IMR-90 (cell line): Measurements from ENCODE around the gene HSP90AB1. TPM values are rescaled to one million over a fixed set of nuclear protein-coding genes. Genes with fewer than 3 reads are reported as not detected.

Source experiments
- ATAC-seq: fragments of 200-7000 bp; cut with Tn5 transposase; 2 replicates; pipeline ENCODE4 v1.9.1; 2020; ENCODE audit warnings: low read depth, mild to moderate bottlenecking, moderate library complexity
- BruUV-seq: library from RNA; stranded (reverse); fragments of 400-500 nt; replicated peaks from 2 replicates; lab custom pipeline; 2021; lab: Mats Ljungman, UMichigan
- CTCF ChIA-PET: fragments of 300-600 bp; formaldehyde crosslinking; extraction: SDS; loops from one replicate; lab custom pipeline; 2021; ENCODE audit warnings: antibody characterized with exemption; lab: Yijun Ruan, JAX
- POLR2A ChIA-PET: fragments of 300-600 bp; sonication (Branson Sonifier 250); formaldehyde crosslinking; loops from one replicate; lab custom pipeline; 2022; ENCODE audit warnings: antibody characterized with exemption; ENCODE audit not compliant: unreplicated experiment; lab: Charles Lee
- DNase-seq: peaks from one replicate; pipeline ENCODE4 v3.0.0; 2013
- H2AFZ ChIP-seq: replicated peaks from 2 replicates; pipeline ENCODE3; 2013; ENCODE audit warnings: low read length, mild to moderate bottlenecking; ENCODE audit not compliant: poor library complexity
- H2AK5ac ChIP-seq: 2 replicates; pipeline ENCODE4 v1.6.1; 2013; ENCODE audit warnings: low read depth, low read length, inconsistent platforms
- H2AK9ac ChIP-seq: replicated peaks from 2 replicates; pipeline ENCODE3; 2013; ENCODE audit warnings: mild to moderate bottlenecking, low read depth, low read length, moderate library complexity; ENCODE audit not compliant: poor library complexity
- H2BK120ac ChIP-seq: 2 replicates; pipeline ENCODE4 v1.6.1; 2013; ENCODE audit warnings: low read depth, low read length, inconsistent platforms
- H2BK15ac ChIP-seq: 3 replicates; pipeline ENCODE4 v1.6.1; 2013; ENCODE audit warnings: low read depth, low read length, inconsistent platforms
- H2BK20ac ChIP-seq: 2 replicates; pipeline ENCODE4 v1.6.1; 2013; ENCODE audit warnings: low read depth, mild to moderate bottlenecking, inconsistent platforms, low read length, moderate library complexity
- H2BK5ac ChIP-seq: 2 replicates; pipeline ENCODE4 v1.6.1; 2013; ENCODE audit warnings: mild to moderate bottlenecking, low read depth, low read length, inconsistent platforms; ENCODE audit not compliant: poor library complexity, severe bottlenecking
- H3K14ac ChIP-seq: replicated peaks from 2 replicates; pipeline ENCODE4 v1.6.1; 2013; ENCODE audit warnings: low read depth, low read length, inconsistent platforms
- H3K18ac ChIP-seq: 2 replicates; pipeline ENCODE4 v1.6.1; 2013; ENCODE audit warnings: low read depth, low read length, control low read depth
- H3K23ac ChIP-seq: 2 replicates; pipeline ENCODE4 v1.6.1; 2013; ENCODE audit warnings: low read depth, low read length, inconsistent platforms
- H3K27ac ChIP-seq: 2 replicates; pipeline ENCODE4 v1.5.1; 2013; ENCODE audit warnings: mild to moderate bottlenecking, control low read depth, low read length; ENCODE audit not compliant: insufficient read depth
- H3K27me3 ChIP-seq: 2 replicates; pipeline ENCODE4 v1.6.1; 2013; ENCODE audit warnings: low read length; ENCODE audit not compliant: control insufficient read depth, insufficient read depth
- H3K36me3 ChIP-seq: 2 replicates; pipeline ENCODE4 v1.6.1; 2013; ENCODE audit warnings: low read length, mixed read lengths; ENCODE audit not compliant: control insufficient read depth, insufficient read depth
- H3K4ac ChIP-seq: 2 replicates; pipeline ENCODE4 v1.6.1; 2013; ENCODE audit warnings: low read depth, low read length, inconsistent platforms
- H3K4me1 ChIP-seq: 2 replicates; pipeline ENCODE4 v1.6.1; 2013; ENCODE audit warnings: low read length, mixed read lengths; ENCODE audit not compliant: control insufficient read depth, insufficient read depth
- H3K4me2 ChIP-seq: 2 replicates; pipeline ENCODE4 v1.6.1; 2013; ENCODE audit warnings: low read depth, mild to moderate bottlenecking, control low read depth, low read length, moderate library complexity
- H3K4me3 ChIP-seq: 2 replicates; pipeline ENCODE4 v1.5.1; 2013; ENCODE audit warnings: low read depth, mild to moderate bottlenecking, control low read depth, low read length, moderate library complexity; ENCODE audit not compliant: insufficient read depth
- H3K56ac ChIP-seq: 2 replicates; pipeline ENCODE4 v1.6.1; 2013; ENCODE audit warnings: low read length, inconsistent platforms; ENCODE audit not compliant: insufficient read depth; ENCODE audit errors: extremely low read depth
- H3K79me1 ChIP-seq, 2 experiments: 2 replicates each; pipeline ENCODE4 v1.6.1; 2013; ENCODE audit warnings: low read length in 2 of 2, inconsistent platforms in 1 of 2, low read depth in 1 of 2
- H3K9ac ChIP-seq: 2 replicates; pipeline ENCODE4 v1.6.1; 2013; ENCODE audit warnings: low read depth, low read length, control low read depth
- H3K9me1 ChIP-seq: 2 replicates; pipeline ENCODE4 v1.6.1; 2013; ENCODE audit warnings: low read length, inconsistent platforms; ENCODE audit not compliant: insufficient read depth
- H3K9me3 ChIP-seq: 2 replicates; pipeline ENCODE4 v1.6.1; 2013; ENCODE audit warnings: low read length; ENCODE audit not compliant: control insufficient read depth, insufficient read depth
- H4K20me1 ChIP-seq: 2 replicates; pipeline ENCODE4 v1.6.1; 2013; ENCODE audit warnings: low read length, inconsistent platforms; ENCODE audit not compliant: insufficient read depth
- H4K5ac ChIP-seq: 2 replicates; pipeline ENCODE4 v1.6.1; 2013; ENCODE audit warnings: mild to moderate bottlenecking, low read depth, low read length, control low read depth
- H4K8ac ChIP-seq, 2 experiments: 2 replicates each; pipeline ENCODE4 v1.6.1; 2013; ENCODE audit warnings: low read depth in 2 of 2, low read length in 2 of 2, control low read depth in 1 of 2, inconsistent platforms in 1 of 2
- H4K91ac ChIP-seq: 2 replicates; pipeline ENCODE4 v1.6.1; 2013; ENCODE audit warnings: low read depth, low read length, inconsistent platforms; ENCODE audit not compliant: insufficient read depth
- CHD1 ChIP-seq: IDR thresholded peaks from 2 replicates; pipeline ENCODE4 v1.6.1; 2012; ENCODE audit warnings: low read depth, low read length, improper control_type of control experiment
- SMC3 ChIP-seq: fragments of 150-350 bp; IDR thresholded peaks from 2 replicates; pipeline ENCODE4 v1.6.1; 2016; ENCODE audit warnings: low read depth, mild to moderate bottlenecking, antibody characterized with exemption, low read length, moderate library complexity
- WGBS, 2 experiments: methylation state at CpG; one replicate each; pipeline versions ENCODE4 v1.1.5 to v1.1.7; 2013; ENCODE audit warnings: missing lambda C conversion rate in 2 of 2; ENCODE audit not compliant: insufficient read length in 1 of 2; ENCODE audit errors: extremely low coverage in 2 of 2; 5-methylcytosine and 5-hydroxymethylcytosine counted together
- dilution Hi-C: fragments of 300-500 bp; cut with HindIII; formaldehyde crosslinking; loops from one replicate; pipeline ENCODE4 v1.14.3; 2018; ENCODE audit warnings: low sequenced_read_pairs; ENCODE audit not compliant: unreplicated experiment
- in situ Hi-C: fragments of 300-500 bp; cut with MboI; formaldehyde crosslinking; loops from 3 replicates; pipeline ENCODE4 v1.14.3; 2019; ENCODE audit warnings: low sequenced_read_pairs, inconsistent platforms, mixed read lengths
- intact Hi-C: fragments of 100-400 bp; cut with micrococcal nuclease; formaldehyde crosslinking; loops from 2 replicates; pipeline ENCODE4 v1.10.0; 2022
- polyA plus RNA-seq, 3 experiments: library from polyadenylated mRNA; depleted of rRNA; stranded (reverse); fragments of >200 nt; gene quantifications; 2 replicates each; pipeline ENCODE4 v1.2.3, GENCODE V29; 2012; ENCODE audit warnings: low replicate concordance in 1 of 3
- total RNA-seq: library from RNA; depleted of rRNA; stranded (reverse); fragments of >200 nt; gene quantifications from 2 replicates; pipeline ENCODE4 v1.2.3, GENCODE V29; 2012

HSP90AB1 gene
- total and polyA plus RNA-seq, 2 of the 4 experiments (the other 2 are of a cell fraction) = 887 to 1,307 TPM

DNA sequence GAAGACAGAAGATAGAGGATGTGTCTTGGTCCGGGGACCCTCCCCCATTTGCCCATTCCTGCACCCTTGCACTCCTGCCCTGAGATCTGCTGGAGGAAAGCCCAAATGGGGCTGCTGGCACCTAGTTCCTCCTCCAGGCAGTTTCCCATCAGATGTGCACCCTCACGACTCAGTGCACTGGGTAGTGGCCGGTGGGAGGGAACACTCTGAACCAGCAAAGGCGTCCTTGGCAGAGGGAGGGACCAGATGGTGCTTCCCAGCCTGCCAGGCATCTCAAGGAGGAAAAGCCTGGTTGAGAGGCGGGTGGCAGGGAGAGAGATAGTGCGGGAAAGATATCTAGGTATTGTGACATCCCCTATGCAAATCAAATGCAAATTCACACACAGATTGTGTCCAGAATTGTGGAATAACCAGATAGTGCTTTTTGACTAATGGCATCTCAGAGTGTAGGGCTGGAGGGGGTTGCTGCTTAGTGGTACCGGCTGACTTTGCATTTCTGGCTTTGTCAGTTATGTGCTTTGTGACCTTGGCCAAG, 42.9 kb downstream of the HSP90AB1 start:
- Histone ChIP-seq H2AK5ac (no peak overlapping the region), H3K27ac (no peak overlapping the region), H4K91ac (no peak overlapping the region), H3K4me1 (no peaks in the 10 kb centered on the region), H2AFZ (no peak overlapping the region), H3K14ac (no peak overlapping the region), H3K27me3 (peaks cover 50% of the 10 kb centered on the region), H3K4ac (no peak overlapping the region), H3K36me3 (no peaks in the 10 kb centered on the region), H4K20me1 (no peaks in the 10 kb centered on the region), H2BK120ac (no peak overlapping the region), H2BK20ac (no peak overlapping the region), H3K9me1 (no peaks in the 10 kb centered on the region; the same call in 1 of the 2 replicates), H3K9ac (no peak overlapping the region), H3K23ac (no peak overlapping the region), H4K5ac (no peak overlapping the region), H3K18ac (no peak overlapping the region), H4K8ac (no peak overlapping the region), H3K79me1 (no peaks in the 10 kb centered on the region), H3K9me3 (no peaks in the 10 kb centered on the region), H2BK15ac (no peak overlapping the region), H2AK9ac (no peak overlapping the region), H3K4me2 (no peak overlapping the region), H3K4me3 (no peak overlapping the region), H3K56ac (no peak overlapping the region), H2BK5ac (no peak overlapping the region)
- ATAC-seq = no peak
- ChIA-PET CTCF (no interaction called here), POLR2A (no interaction called here)
- DNase-seq = no peak
- in situ Hi-C loops (no loop called here), intact Hi-C loops (no loop called here), dilution Hi-C loops (no loop called here)
- 50% methylated on average over 1 of the region's 7 CpGs; no CpG with 5 or more reads in 1 of the 2 experiments for WGBS, 2 experiments
- no peak for TF ChIP-seq CHD1
- TF ChIP-seq SMC3 = no peak
- no TSS peak for BruUV-seq
